AG10803 (cell line): ENCODE results near the gene TCEAL4.
"Not testable (repeated sequence)": the region's sequence is repeated elsewhere in the genome, so short reads cannot be mapped to it uniquely, and the experiment has no call there.

Experiments
- DNase-seq: peaks from one replicate; pipeline ENCODE4 v3.0.0; 2010; ENCODE audit warnings: low read depth
- H3K4me3 ChIP-seq: 2 replicates; pipeline ENCODE4 v1.5.1; 2011; ENCODE audit warnings: mild to moderate bottlenecking, low read length, control low read depth
- TF ChIP-seq, protein P1 (sequence below): conservative IDR thresholded peaks from 2 replicates; pipeline ENCODE4 v1.5.1; 2011; ENCODE audit warnings: mild to moderate bottlenecking, low read length, control low read depth, inconsistent platforms

Gene TCEAL4

DNA sequence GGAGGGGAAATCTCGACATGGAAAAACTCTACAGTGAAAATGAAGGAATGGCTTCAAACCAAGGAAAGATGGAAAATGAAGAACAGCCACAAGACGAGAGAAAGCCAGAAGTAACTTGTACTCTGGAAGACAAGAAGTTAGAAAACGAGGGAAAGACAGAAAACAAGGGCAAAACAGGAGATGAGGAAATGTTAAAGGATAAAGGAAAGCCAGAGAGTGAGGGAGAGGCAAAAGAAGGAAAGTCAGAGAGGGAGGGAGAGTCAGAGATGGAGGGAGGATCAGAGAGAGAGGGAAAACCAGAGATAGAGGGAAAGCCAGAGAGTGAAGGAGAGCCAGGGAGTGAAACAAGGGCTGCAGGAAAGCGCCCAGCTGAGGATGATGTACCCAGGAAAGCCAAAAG lies 1.3 kb downstream of the TCEAL4 start:
- TF ChIP-seq, protein P1, sequence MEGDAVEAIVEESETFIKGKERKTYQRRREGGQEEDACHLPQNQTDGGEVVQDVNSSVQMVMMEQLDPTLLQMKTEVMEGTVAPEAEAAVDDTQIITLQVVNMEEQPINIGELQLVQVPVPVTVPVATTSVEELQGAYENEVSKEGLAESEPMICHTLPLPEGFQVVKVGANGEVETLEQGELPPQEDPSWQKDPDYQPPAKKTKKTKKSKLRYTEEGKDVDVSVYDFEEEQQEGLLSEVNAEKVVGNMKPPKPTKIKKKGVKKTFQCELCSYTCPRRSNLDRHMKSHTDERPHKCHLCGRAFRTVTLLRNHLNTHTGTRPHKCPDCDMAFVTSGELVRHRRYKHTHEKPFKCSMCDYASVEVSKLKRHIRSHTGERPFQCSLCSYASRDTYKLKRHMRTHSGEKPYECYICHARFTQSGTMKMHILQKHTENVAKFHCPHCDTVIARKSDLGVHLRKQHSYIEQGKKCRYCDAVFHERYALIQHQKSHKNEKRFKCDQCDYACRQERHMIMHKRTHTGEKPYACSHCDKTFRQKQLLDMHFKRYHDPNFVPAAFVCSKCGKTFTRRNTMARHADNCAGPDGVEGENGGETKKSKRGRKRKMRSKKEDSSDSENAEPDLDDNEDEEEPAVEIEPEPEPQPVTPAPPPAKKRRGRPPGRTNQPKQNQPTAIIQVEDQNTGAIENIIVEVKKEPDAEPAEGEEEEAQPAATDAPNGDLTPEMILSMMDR = no peak
- DNase-seq = no peak
- peak overlapping the region; percentile 80 for H3K4me3 ChIP-seq

DNA sequence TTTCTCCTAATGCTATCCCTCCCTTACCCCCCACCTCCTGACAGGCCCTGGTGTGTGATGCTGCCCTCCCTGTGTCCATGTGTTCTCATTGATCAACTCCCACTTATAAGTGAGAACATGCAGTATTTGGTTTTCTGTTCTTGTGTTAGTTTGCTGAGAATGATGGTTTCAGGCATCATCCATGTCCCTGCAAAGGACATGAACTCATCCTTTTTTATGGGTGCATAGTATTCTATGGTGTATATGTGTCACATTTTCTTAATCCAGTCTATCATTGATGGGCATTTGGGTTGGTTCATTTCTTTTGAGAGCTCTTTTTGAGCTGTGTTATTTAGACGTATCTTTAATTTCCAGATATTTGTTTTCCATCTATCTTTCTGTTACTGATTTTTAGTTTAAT lies 7.0 kb downstream of the TCEAL4 start:
- H3K4me3 ChIP-seq, DNase-seq: not testable (repeated sequence)

GRCh38 chrX:103595202-103595601 lies 9.9 kb downstream of the TCEAL4 start:
- not testable (repeated sequence) for DNase-seq

DNA sequence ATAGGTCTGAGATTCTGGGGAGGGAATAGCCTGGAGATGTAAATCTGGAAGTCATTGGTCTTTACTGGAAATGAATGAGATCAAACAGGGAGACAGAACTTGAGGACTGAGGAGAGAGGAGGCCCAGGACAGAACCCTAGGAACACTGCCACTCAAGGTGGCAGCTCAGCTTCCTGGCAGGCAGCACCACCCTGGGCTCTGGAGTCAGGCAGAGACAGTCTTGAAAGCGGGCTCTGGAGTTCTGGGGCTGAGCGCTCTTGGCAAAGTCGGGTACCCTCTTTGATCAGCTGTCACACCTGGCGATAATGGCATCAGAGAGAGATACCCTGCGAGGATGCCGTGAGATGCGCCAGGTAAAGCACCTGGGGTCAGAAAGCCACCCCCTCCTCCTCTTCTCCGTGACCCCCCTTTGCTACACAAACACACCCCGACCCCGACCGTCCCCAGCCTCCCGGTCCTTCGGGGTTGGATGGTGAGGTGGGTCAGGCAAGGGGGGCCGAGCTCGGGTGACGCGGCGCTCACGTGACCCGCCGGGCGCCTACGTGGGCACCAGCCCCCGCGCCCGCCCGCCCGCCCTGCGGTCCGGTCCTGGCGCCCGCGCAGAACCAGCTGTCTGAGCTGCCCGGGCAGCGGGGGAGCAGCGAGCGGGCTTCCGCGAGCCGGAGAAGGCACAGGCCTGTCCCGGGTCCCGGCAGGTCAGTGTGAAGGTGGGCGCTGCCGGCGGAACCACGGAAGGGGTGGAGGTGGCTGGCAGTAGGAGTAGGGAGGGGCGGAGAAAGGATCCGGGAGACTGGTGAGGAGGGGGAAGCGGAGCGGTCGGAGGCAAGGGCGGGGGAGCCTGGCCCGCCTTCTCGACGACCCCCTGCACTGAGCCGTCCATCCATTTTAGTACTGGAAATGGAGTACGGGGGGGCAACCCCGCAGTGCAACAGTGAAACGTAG lies 22.3 kb downstream of the TCEAL4 start, which contains the start of gene TCEAL3:
Gene TCEAL3 (plus strand): TSS at position 600 of the 942 bp plus-strand sequence. CDS start 1,102 bp downstream, outside the sequence.
- peak within 1 kb of the TSS; percentile 75 for H3K4me3 ChIP-seq
- TF ChIP-seq, protein P1 = no peak
- peak; percentile 43 for DNase-seq

More at GRCh38 chrX:103595202-103595601, 9.9 kb downstream of the TCEAL4 start:
- H3K4me3 ChIP-seq = not testable (repeated sequence)

GRCh38 chrX:103608306-103608963 lies 23.1 kb downstream of the TCEAL4 start:
- DNase-seq = no peak
- peak overlapping the region; percentile 75 for H3K4me3 ChIP-seq

GRCh38 chrX:103610282-103610681 lies 25.0 kb downstream of the TCEAL4 start:
- no peak overlapping the region for H3K4me3 ChIP-seq
- DNase-seq = no peak
- TF ChIP-seq, protein P1 = no peak

More at GRCh38 chrX:103608306-103608963, 23.1 kb downstream of the TCEAL4 start:
- TF ChIP-seq, protein P1 = no peak

DNA sequence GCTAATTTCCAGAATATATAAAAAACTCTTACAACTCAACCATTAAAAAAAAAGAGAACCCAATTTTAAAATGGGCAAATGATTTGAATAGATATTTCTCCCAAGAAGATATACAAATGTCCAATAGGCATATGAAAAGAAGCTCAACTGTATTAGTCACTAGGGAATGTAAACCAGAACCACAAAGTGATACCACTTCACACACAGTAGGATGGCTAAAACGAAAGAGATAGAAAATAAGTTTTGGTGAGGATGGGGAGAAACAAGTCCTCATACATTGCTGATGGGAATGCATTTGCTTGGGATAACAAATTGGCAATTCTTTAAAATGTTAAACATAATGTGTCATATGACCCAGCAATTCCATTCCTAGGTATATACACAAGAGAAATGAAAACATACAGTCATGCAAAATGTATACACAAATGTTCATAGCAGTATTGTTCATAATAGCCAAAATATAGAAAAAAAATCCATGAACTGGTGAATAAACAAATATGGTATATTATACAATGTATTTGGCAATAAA lies 28.1 kb downstream of the TCEAL4 start:
- no peak overlapping the region for H3K4me3 ChIP-seq
- TF ChIP-seq, protein P1 = no peak

More for the DNA sequence above, 28.1 kb downstream of the TCEAL4 start:
- DNase-seq = no peak
